PC-3 (cell line): ENCODE measurements around the gene FAM234A. TPM values are rescaled to one million over a fixed set of nuclear protein-coding genes. Genes with fewer than 3 reads are reported as not detected.

Experiments
- ATAC-seq: fragments of 200-7000 bp; cut with Tn5 transposase; 2 replicates; pipeline ENCODE4 v1.9.1; 2020; ENCODE audit warnings: mild to moderate bottlenecking, moderate library complexity
- BruUV-seq: library from RNA; stranded (reverse); fragments of 400-500 nt; replicated peaks from 2 replicates; lab custom pipeline; 2021; lab: Mats Ljungman, UMichigan
- CTCF ChIA-PET: fragments of 300-600 bp; sonication (Branson Sonifier 250); formaldehyde crosslinking; loops from one replicate; lab custom pipeline; 2022; ENCODE audit warnings: antibody characterized with exemption; lab: Charles Lee
- POLR2A ChIA-PET: fragments of 300-600 bp; sonication (Branson Sonifier 250); formaldehyde crosslinking; loops from one replicate; lab custom pipeline; 2022; ENCODE audit warnings: antibody characterized with exemption; ENCODE audit not compliant: unreplicated experiment; lab: Charles Lee
- DNase-seq: peaks from one replicate; pipeline ENCODE4 v3.0.0-alpha.2; 2015
- H2AFZ ChIP-seq: fragments of 300-600 bp; sonication (generic); 2 replicates; pipeline ENCODE4 v1.6.0; 2016; ENCODE audit warnings: antibody characterized with exemption, low read length
- H3F3A ChIP-seq: fragments of 300-600 bp; sonication (generic); one replicate; pipeline ENCODE4 v1.6.0; 2017; ENCODE audit warnings: antibody characterized with exemption, low read length, control low read depth, mild to moderate bottlenecking; ENCODE audit not compliant: unreplicated experiment
- H3K27ac ChIP-seq: fragments of 300-600 bp; sonication (generic); 2 replicates; pipeline ENCODE4 v1.5.1; 2016; ENCODE audit warnings: mild to moderate bottlenecking, low read length
- H3K27me3 ChIP-seq: fragments of 300-600 bp; sonication (generic); 2 replicates; pipeline ENCODE4 v1.6.1; 2016; ENCODE audit warnings: low read length, mixed read lengths
- H3K36me3 ChIP-seq: fragments of 300-600 bp; sonication (generic); 2 replicates; pipeline ENCODE4 v1.6.1; 2016; ENCODE audit warnings: low read depth, mixed run types, low read length, mixed read lengths
- H3K4me1 ChIP-seq: fragments of 300-600 bp; sonication (generic); 2 replicates; pipeline ENCODE4 v1.5.1; 2016; ENCODE audit warnings: low read length; ENCODE audit not compliant: insufficient read depth
- H3K4me2 ChIP-seq: fragments of 300-600 bp; sonication (generic); 2 replicates; pipeline ENCODE4 v1.6.0; 2016; ENCODE audit warnings: low read length
- H3K4me3 ChIP-seq: fragments of 300-600 bp; sonication (generic); 2 replicates; pipeline ENCODE4 v1.5.1; 2016; ENCODE audit warnings: mild to moderate bottlenecking, low read length, mixed read lengths
- H3K79me2 ChIP-seq: fragments of 300-600 bp; sonication (generic); 2 replicates; pipeline ENCODE4 v1.6.1; 2017; ENCODE audit warnings: low read length, mixed read lengths
- H3K9ac ChIP-seq: fragments of 300-600 bp; sonication (generic); 2 replicates; pipeline ENCODE4 v1.6.0; 2016; ENCODE audit warnings: mild to moderate bottlenecking, low read length
- H3K9me2 ChIP-seq: fragments of 300-600 bp; sonication (generic); replicated peaks from 2 replicates; pipeline ENCODE4 v1.6.1; 2016; ENCODE audit warnings: mixed run types, low read length, mixed read lengths
- H3K9me3 ChIP-seq: fragments of 300-600 bp; sonication (generic); 2 replicates; pipeline ENCODE4 v1.6.1; 2016; ENCODE audit warnings: low read length, mixed read lengths
- H4K20me1 ChIP-seq: fragments of 300-600 bp; sonication (generic); 2 replicates; pipeline ENCODE4 v1.6.1; 2016; ENCODE audit warnings: low read length, mixed read lengths
- EZH2 ChIP-seq: fragments of 300-600 bp; sonication (generic); IDR thresholded peaks from one replicate; pipeline ENCODE4 v1.6.1; 2017; ENCODE audit warnings: antibody characterized with exemption, mild to moderate bottlenecking, low read length; ENCODE audit not compliant: unreplicated experiment
- EZH2phosphoT487 ChIP-seq: fragments of 300-600 bp; sonication (generic); IDR thresholded peaks from 2 replicates; pipeline ENCODE4 v1.6.1; 2018; ENCODE audit warnings: mild to moderate bottlenecking, antibody characterized with exemption, low read length, borderline replicate concordance
- intact Hi-C: fragments of 100-400 bp; cut with micrococcal nuclease; formaldehyde crosslinking; loops from 2 replicates; pipeline ENCODE4 v1.9.0; 2023
- total RNA-seq: library from RNA; depleted of rRNA; stranded (reverse); fragments of >200 nt; gene quantifications from 2 replicates; pipeline ENCODE4 v1.2.3, GENCODE V29; 2014
- TF ChIP-seq, protein P1 (sequence below): fragments of 300-600 bp; sonication (generic); conservative IDR thresholded peaks from 2 replicates; pipeline ENCODE4 v1.5.1; 2017; ENCODE audit warnings: antibody characterized with exemption, low read depth, mild to moderate bottlenecking, low read length

The FAM234A gene
- total RNA-seq, 1 experiment from 2014 or later: 31.4 TPM

DNA sequence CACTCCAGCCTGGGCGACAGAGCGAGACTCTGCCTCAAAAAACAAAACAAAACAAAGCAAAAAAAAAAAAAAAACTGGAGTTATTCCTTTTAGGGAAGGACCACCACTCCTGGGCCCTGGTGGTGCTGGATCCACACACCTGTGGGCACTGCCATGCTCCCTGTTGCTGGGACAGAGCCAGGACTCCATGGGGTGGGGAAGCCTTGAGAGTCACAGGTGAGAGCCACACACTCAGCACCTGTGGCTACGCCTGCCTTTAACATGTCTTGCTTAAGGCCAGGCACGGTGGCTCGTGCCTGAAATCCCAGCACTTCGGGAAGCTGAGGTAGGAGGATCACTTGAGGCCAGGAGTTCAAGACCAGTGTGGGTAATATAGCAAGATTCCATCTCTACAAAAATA is 66.6 kb downstream of the FAM234A start:
- ChIA-PET POLR2A (no interaction called here), CTCF (no interaction called here)
- Histone ChIP-seq H3F3A (no peaks in the 10 kb centered on the region), H3K4me3 (no peak overlapping the region), H3K9me2 (no peaks in the 10 kb centered on the region), H4K20me1 (no peaks in the 10 kb centered on the region), H3K79me2 (no peaks in the 10 kb centered on the region), H3K4me1 (no peaks in the 10 kb centered on the region), H3K27ac (no peak overlapping the region), H3K36me3 (no peaks in the 10 kb centered on the region), H2AFZ (no peak overlapping the region), H3K4me2 (no peak overlapping the region), H3K9me3 (no peaks in the 10 kb centered on the region), H3K9ac (no peak overlapping the region), H3K27me3 (no peaks in the 10 kb centered on the region)
- TF ChIP-seq, protein P1, sequence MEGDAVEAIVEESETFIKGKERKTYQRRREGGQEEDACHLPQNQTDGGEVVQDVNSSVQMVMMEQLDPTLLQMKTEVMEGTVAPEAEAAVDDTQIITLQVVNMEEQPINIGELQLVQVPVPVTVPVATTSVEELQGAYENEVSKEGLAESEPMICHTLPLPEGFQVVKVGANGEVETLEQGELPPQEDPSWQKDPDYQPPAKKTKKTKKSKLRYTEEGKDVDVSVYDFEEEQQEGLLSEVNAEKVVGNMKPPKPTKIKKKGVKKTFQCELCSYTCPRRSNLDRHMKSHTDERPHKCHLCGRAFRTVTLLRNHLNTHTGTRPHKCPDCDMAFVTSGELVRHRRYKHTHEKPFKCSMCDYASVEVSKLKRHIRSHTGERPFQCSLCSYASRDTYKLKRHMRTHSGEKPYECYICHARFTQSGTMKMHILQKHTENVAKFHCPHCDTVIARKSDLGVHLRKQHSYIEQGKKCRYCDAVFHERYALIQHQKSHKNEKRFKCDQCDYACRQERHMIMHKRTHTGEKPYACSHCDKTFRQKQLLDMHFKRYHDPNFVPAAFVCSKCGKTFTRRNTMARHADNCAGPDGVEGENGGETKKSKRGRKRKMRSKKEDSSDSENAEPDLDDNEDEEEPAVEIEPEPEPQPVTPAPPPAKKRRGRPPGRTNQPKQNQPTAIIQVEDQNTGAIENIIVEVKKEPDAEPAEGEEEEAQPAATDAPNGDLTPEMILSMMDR: no peak
- TF ChIP-seq EZH2 (no peak), EZH2phosphoT487 (no peak)
- intact Hi-C loops: no loop called here
- ATAC-seq (no peak), DNase-seq (no peak)
- no TSS peak for BruUV-seq

DNA sequence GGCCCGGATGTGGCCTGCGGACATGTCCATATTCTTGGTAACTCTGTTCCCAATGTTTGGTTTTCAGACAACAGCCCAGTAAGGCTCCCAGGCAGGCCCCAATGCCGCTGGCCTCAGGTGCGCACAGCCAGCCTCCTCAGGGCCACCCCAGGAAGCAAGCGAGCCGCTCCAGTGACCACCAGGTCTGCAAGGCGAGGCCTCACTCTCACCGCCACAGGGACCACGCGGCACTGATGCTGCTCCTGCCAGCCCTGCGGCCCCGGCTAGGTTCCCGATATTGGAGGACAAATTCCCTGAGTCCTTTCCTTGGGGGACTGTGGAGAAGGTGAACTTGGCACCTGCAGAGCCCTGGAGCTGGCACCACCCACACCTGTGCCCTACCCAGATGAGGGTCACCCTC is 67.3 kb downstream of the FAM234A start:
- no TSS peak for BruUV-seq

DNA sequence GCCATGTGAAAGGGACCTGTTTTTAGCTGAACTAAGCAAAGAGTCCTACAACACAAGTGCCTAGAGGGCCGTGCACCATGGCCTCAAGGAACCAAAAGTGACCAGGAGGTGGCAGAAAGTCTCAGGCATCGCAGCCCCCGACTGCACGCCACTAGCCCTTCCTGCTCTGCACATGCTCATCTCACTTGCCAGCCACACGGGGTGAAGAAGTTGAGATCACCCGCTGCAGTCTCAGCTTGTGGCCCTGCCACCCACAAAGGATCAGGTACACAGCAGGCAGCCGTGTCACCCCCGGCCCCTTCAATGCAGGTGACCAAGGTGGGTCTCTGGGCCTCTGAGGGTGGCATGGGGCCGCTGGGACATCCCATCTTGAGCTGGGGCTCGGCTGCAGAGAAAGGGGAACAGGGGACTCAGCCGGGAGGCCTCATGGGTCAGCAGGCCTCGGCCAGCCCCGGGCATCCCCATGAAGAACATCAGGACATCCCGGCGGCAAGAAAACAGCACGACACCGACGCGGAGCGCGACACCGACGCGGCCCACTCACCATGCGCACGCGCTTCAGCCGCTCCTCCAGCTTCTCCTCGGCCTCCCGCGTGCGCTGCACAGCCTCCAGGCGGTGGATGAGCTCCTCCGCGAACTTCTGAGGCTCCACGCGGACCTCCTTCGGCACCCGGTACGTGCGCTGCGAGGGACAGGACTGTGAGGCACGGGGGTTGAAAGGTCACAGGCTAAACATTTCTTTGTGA is 69.3 kb downstream of the FAM234A start:
- no TSS peak for BruUV-seq
- POLR2A ChIA-PET: no interaction called here
- no peak overlapping the region for H3K9ac ChIP-seq
- DNase-seq (no peak), ATAC-seq (no peak)
- intact Hi-C loops: no loop called here
- H3K9me2 ChIP-seq: no peaks in the 10 kb centered on the region
- H3K4me1 ChIP-seq: no peaks in the 10 kb centered on the region
- H3K79me2 ChIP-seq: no peaks in the 10 kb centered on the region
- no peaks in the 10 kb centered on the region for H3K27me3 ChIP-seq
- no peak overlapping the region for H3K4me3 ChIP-seq
- H3F3A ChIP-seq: no peaks in the 10 kb centered on the region
- no peak overlapping the region for H3K27ac ChIP-seq
- H2AFZ ChIP-seq: no peak overlapping the region
- CTCF ChIA-PET: no interaction called here
- H3K9me3 ChIP-seq: no peaks in the 10 kb centered on the region
- TF ChIP-seq EZH2phosphoT487 (no peak), EZH2 (no peak)
- TF ChIP-seq, protein P1: no peak
- H4K20me1 ChIP-seq: no peaks in the 10 kb centered on the region
- no peak overlapping the region for H3K4me2 ChIP-seq
- H3K36me3 ChIP-seq: no peaks in the 10 kb centered on the region

More for the DNA sequence above, 67.3 kb downstream of the FAM234A start:
- no peak for DNase-seq
- POLR2A ChIA-PET: no interaction called here
- Histone ChIP-seq H3K9ac (no peak overlapping the region), H3K4me1 (no peaks in the 10 kb centered on the region), H4K20me1 (no peaks in the 10 kb centered on the region), H3K79me2 (no peaks in the 10 kb centered on the region), H3K27ac (no peak overlapping the region), H3K27me3 (no peaks in the 10 kb centered on the region), H3K36me3 (no peaks in the 10 kb centered on the region), H3K4me2 (no peak overlapping the region), H3K4me3 (no peak overlapping the region), H3F3A (no peaks in the 10 kb centered on the region), H3K9me3 (no peaks in the 10 kb centered on the region), H3K9me2 (no peaks in the 10 kb centered on the region), H2AFZ (no peak overlapping the region)
- no peak for ATAC-seq
- intact Hi-C loops: no loop called here
- CTCF ChIA-PET: no interaction called here
- TF ChIP-seq EZH2 (no peak), EZH2phosphoT487 (no peak)
- TF ChIP-seq, protein P1: no peak
